HG03060 (cell line): ENCODE results near the gene VSTM2B.

Experiments used
- ATAC-seq: cut with Tn5 transposase; IDR thresholded peaks from one replicate; pipeline ENCODE4 v1.9.1; 2021; ENCODE audit warnings: low read depth, moderate number of reproducible peaks; ENCODE audit not compliant: unreplicated experiment

VSTM2B gene

GRCh38 chr19:29495901-29496441 lies 29.8 kb upstream of the VSTM2B start:
- no peak for ATAC-seq

GRCh38 chr19:29497241-29497640 lies 28.6 kb upstream of the VSTM2B start:
- ATAC-seq = no peak

GRCh38 chr19:29497686-29498436 lies 27.9 kb upstream of the VSTM2B start:
- no peak for ATAC-seq

GRCh38 chr19:29499261-29499920 lies 26.4 kb upstream of the VSTM2B start:
- ATAC-seq = no peak

GRCh38 chr19:29499921-29500590 lies 25.7 kb upstream of the VSTM2B start:
- ATAC-seq = no peak

GRCh38 chr19:29501816-29502580 lies 23.8 kb upstream of the VSTM2B start:
- no peak for ATAC-seq

DNA sequence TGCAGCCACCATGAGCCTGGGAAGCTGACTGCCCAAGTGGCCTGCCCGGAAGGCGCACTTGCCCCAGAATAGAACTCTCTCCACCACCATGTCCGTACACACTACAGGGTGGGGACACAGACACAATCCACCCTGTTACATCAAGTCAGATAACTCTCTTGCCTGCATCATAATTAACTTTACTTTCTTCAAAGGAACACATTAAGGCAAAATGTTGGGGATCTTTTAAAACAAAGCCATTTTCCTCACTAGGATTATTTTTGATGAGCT lies 23.3 kb upstream of the VSTM2B start:
- ATAC-seq = no peak

- ATAC-seq = no peak
Observed at GRCh38 chr19:29503140-29503758, 22.5 kb upstream of the VSTM2B start.

- no peak for ATAC-seq
Observed at GRCh38 chr19:29503785-29504184, 22.0 kb upstream of the VSTM2B start.

DNA sequence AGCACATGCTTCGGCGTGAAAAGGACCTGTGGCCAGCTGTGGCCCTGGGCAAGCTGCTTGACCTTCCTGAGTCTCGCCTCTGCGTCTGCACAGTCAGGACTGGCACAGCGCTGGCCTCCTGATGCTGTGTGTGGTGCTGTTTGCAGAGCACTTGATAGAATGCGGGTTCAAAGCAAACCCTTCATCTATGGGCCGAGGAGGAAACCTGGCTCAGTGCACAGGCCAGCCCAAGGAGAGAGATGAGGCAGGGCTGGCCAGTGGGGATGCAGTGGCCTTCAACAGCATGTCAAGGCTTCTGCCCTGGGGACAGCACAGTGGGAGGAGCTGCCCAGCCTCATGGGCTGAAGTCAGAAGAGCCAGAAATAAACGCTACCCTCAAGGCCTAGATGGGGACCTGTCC lies 21.3 kb upstream of the VSTM2B start:
- ATAC-seq = no peak

- no peak for ATAC-seq
Observed at GRCh38 chr19:29505097-29505824, 20.5 kb upstream of the VSTM2B start.

GRCh38 chr19:29506619-29506911 lies 19.2 kb upstream of the VSTM2B start:
- ATAC-seq = no peak

DNA sequence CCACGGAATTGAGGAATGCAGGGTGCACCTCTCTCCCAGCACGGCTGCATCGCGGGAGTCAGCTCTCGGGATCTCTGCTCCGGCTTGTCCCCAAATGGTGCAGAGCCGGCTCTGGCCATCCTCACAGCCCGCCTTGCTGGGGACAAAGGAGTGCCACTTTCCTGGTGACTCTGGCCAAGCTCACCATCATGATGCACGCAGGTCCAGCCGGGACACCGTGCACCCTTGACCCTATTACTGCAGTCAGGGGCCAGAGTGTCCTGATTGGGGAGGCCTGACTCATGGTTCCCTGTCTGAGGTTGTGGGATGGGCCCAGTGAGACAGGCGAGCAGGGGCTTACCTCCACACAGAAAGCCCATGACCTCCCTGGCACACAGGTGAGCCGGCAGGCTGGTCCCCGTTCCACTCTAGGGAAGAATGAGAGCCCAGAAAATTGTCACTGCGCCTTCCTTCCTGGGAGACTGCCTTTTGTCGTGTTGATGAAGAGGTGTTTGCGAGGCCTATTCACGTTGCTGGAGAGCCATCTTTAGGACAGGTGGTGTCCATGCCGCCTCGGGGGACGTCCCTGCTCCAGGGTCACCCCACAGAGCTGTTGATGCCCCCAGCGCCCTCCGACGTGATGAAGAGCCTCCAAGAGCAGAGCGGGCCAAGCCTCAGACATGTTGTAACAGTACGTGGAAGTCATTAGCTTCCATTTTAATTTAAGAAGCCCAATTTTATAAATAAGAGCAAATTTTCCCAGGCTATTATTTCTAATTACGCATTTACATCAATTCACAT lies 18.5 kb upstream of the VSTM2B start:
- no peak for ATAC-seq

- ATAC-seq = no peak
Observed at GRCh38 chr19:29508181-29508580, 17.6 kb upstream of the VSTM2B start.

GRCh38 chr19:29509456-29509855 lies 16.3 kb upstream of the VSTM2B start:
- ATAC-seq = no peak

DNA sequence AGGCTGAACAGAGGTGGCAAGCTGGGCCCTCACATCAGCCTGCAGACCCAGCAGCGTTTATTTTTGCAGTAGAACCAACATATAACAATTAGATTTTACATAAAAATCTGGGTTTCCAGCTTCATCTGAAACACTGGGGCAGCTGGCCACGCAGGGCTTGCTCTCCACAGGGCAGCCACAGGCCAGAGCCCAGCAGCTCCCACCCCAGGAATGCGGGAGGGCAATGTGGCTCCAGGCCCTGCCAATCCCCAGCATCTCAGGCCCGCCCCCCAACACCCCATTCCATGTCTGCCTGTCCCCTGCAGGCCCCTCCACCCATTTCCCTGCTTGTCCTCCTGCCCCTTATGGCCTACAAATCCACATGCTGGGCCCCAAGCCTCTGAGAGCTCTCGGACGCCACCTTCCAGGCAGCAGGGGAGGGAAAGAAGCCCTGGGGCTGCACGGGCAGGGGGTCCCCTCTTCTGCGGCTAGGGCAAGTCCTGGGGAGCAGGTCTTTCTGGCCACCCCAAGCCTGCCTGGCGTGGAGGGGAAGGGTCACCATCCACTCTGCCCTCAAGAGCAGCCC lies 15.0 kb upstream of the VSTM2B start:
- ATAC-seq = no peak

DNA sequence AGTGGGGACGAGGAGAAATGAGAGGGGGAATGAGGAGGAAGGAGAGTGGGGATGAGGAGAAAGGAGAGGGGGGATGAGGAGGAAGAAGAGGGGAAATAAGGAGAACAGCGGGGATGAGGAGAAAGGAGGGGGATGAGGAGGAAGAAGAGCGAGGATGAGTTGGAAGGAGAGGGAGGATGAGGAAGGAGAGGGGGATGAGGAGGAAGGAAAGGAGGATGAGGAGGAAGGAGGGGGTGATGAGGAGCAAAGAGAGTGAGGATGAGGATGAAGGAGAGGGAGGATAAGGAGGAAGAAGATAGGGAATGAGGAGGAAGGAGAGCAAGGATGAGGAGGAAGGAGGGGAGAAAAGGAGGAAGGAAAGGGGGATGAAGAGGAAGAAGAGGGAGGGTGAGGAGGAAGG lies 14.0 kb upstream of the VSTM2B start:
- no peak for ATAC-seq

- no peak for ATAC-seq
Observed at GRCh38 chr19:29512748-29513147, 13.0 kb upstream of the VSTM2B start.
